Raji (cell line): ENCODE measurements around the gene EHHADH.

Source experiments
- POLR2A ChIP-seq: IDR thresholded peaks from 2 replicates; pipeline ENCODE4 v1.6.1; 2011; ENCODE audit warnings: low read depth, low read length, control low read depth; ENCODE audit not compliant: insufficient read depth

The EHHADH gene

DNA sequence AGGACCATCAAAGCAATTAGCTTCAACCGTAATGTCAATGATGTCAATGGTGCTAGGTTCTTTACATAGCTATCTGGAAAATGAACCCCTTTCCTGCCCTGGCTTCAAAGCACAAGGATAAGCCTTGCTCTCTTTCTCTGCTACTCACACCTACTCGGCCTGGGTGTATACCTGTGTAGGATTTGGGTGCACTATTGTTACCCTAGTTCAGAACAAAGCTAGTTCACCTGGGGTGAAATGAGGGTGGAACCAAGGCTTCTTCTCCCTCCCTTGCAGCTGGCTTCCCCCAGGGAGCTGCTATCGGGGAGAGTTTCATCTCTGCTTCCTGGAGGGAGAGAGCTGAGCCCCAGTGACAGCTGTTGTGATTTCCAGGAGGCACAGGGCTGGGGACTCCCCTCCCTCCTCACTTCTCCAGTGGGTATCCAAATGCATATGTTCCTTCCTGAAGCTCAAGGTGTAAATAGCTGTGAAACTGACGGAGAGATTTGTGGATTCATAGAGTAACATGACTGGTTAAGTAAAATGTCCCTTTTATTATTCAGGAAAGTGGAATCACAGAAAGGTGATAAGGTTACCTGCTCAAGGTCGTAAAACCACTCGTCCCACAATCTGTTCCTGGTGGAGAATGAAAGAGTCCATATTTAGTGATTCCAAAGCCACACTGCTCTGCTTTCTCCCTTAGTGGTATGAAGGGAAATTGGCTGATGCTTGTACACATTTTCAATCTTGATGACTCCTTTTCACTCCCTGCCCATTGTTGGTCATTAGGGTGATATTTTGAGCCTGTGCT, 89.2 kb downstream of the EHHADH start:
- TF ChIP-seq POLR2A, result no peak

DNA sequence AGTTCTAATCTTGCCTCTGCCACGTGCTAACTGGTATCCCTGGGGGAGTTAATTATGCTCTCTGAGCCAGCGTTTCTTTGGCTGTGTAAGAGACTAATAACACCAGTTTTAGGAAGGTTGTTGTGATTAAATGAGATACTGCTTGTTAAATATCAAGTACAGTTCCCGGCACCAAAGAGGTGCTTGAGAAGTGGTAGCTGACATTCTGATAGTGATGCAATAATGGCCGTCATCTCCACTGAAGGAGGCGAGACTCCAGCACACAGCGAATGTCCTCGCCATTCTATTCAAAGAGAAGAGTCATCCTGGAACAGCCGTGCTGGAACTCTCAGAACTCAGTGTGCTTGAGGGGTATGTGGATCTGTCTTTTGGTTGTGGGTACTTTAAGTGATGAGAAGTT, 91.2 kb downstream of the EHHADH start:
- TF ChIP-seq POLR2A, result no peak

DNA sequence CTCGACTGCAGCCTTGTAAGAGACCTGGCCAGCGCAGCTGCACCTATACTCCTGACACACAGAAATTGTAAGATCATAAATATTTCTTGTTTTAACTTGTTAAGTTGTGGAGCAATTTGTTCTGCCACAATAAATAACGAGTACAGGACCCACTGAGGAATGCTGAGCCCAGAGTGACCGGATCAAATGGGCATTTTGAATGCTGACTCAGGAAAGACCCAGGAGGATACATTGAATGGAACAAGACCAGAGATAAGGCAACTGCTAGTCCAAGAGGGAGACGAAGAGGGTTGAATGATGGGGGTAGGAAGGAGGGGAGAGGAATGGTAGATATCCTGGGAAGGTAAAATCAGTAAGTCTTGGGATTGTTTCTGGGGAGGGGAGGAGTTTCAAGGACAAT, 92.1 kb downstream of the EHHADH start:
- no peak for TF ChIP-seq POLR2A

DNA sequence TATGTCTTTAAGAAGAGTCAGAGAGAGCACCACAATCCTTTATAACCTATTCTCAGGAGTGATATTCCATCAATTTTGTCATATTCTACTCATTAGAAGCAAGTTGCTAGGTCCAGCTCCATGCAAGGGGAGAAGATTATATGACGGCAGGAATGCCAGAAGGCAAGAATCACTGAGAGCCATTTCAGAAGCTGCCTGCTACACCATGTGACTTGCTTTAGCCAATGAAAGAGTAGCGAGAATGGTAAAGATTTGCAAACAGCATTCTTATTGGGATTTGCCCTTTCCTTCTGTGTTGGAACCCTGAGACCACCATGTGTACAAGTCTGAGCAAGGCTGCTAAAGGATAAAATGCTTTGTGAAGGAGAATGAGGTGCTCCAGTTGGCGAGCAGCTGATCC, 96.5 kb downstream of the EHHADH start:
- TF ChIP-seq POLR2A, result no peak

DNA sequence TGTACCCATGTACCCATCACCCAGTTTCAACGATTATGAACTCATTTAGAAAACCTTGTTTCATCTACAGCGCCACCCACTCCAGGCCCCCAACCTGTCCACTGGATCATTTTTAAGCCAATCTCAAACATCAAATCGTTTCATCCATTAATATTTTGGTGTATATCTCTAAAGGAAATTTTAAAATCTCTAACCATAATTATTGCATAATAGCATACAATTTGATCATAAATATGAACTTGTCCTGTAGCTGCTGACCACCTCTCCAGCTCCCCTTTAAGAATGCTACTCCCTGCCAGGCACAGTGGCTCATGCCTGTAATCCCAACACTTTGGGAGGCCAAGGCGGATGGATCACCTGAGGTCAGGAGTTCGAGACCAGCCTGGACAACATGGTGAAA, 98.2 kb downstream of the EHHADH start:
- TF ChIP-seq POLR2A, result no peak

DNA sequence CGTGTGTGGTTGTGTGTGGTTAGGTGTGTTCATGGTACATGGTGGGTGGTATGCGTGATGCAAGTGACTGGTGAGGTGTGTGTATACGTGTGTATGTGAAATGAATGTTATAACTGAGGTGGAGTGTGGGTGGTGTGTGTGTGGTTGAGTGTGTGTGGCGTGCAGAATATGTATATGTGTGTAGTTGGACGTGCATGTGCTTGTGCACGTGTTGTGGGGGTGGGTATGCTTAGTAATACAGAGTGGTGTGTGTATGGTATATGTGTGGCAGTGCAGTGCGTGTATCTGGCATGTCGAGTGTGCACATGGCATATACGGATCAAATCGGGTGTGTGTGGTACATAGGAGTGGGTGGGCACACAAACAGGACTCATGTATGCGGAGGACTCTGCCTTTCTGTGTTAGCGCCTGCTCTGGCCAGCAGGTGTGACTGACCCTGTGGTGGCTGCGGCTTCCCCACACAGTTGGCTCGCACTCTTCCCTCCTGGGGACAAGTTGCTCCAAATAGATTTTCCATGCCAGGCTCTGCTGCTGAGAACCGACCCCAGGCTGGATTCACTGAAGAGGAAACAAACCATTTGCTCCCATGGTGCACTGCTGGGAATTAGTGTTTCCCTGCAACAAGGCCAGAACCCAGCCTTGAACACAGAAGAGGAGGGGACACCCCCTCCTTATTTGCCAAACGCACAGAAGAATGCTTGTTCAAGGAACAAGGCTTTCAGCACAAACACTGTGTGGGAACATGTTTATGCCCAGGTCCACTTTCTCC, 99.8 kb downstream of the EHHADH start:
- TF ChIP-seq POLR2A, result no peak

DNA sequence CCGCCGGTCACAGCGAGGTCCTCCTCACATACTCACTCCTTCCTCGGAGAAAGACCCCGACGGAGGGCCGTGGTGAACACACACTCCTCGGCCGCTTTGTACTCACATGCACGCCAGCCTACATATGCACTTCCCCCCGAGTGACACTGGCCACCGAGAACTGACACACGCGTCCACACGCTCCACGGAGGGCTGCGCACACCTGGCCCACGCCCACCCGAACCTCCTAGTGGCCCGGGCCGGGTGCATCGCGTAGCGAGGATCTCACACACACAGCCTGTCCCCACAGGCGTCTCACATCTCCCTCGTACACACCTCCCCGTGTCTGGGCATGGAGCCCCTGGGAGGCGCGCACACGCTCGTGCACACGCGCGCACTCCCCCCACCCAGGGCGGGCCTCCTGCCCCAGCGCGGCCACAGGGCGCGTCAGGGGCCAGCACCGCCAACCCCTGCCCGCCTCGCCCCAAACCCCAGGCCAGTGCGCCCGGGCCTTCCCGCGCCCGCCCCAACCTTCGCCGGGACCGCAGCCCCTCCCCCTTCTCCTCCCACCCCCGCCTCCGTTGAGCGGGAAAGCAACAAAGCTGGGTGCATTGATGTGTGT, 100.6 kb downstream of the EHHADH start:
- TF ChIP-seq POLR2A, result no peak

DNA sequence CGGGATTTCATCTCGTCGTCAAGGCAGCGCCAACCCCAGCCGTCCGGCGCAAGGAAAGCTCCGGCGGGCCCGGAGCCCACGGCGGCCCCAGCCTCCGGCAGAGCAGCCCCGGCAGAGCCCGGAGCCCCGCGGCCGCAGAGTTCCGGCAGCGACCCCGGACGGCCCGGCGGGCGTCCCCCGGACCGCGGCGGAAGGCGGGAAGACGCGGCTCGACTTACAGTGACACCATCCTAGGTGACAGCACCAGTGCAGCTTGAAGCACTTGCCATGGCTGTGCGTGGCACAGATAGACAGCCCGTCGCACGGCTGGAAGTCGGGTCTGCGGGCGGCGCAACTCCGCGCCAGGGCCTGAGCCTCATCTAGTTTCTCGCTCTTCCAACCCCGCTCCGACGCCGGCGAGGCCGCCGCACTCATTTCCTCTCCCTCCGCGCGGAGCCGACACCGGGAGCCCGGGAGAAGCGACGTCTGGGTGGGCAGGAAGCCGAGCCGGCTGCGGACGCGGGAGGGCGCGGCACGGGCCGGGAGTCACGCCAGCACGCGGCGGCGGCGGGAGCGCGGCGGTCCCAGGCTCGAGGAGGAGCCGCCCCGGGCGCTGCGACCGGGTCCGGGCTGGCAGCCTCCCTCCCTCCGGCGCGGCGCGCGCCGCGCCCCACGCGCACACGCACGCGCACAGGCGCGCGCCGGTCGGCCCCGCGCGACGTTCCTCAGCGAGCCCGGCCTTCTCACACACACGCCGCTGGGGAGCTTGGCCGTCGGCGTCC, 101.3 kb downstream of the EHHADH start, which contains the start of gene C3orf70:
C3orf70 (minus strand) TSS at position 651 of the 761 bp plus-strand sequence; CDS start at position 414, 237 bp downstream.
- TF ChIP-seq POLR2A, result no peak

DNA sequence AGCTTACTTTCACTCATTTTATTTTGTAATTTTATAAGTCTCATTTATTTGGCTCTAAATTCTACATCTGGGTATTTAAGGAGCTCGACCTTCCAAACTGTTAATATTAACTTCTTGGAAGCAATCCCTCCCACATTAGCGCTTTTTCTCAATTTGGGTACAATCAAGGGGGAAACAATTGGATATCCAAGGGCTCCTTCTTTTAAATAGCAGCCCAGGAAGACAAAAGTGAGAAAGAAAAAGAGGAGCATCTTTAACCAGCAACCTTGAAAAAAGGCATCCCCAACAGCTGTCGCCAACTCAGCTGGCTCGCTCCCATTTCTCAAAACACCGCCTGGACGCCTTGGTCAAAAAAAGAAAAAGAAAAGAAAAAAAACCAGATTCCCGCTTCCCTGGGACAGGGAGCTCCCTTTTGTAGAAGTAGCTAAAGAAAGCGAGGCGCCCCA, 101.9 kb downstream of the EHHADH start:
- no peak for TF ChIP-seq POLR2A

DNA sequence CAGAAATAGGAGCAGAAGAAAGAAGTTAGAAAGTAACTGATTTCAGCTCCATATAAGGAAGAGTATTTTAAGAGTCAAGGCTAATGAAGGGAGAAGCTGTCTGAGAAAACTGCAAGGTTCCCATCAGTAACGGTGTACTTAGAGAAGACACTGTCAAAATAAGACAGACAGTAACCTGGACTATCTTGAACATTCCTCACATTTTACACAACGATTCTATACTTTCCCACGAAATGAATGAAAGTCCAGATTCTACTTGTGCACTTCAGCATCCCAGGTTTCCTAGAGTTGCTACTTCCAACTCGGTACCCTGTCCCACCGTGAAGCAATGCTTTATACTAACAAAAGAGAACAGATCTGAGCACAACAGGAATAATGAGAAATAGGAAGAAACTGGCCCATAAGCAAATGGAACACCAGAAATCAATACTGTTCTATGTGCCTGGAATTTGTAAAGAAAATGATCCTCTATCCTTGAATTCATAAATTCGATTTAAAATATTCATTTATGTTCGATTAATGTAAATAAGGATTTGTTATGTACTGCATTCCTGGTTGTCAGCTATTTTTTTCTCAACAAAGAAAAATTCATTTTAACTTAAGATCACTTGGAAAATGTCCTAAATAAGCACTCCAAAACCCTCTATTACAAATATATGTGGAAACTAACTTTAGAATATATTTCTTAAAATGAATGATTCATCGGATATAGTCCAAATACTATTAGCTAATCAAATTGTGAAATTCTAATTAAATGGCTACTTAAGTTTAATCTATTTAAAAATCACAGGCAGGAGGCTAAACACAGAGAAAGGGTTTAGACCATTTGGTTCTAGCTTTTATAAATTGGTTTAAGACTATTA, 102.5 kb downstream of the EHHADH start:
- TF ChIP-seq POLR2A, result no peak

DNA sequence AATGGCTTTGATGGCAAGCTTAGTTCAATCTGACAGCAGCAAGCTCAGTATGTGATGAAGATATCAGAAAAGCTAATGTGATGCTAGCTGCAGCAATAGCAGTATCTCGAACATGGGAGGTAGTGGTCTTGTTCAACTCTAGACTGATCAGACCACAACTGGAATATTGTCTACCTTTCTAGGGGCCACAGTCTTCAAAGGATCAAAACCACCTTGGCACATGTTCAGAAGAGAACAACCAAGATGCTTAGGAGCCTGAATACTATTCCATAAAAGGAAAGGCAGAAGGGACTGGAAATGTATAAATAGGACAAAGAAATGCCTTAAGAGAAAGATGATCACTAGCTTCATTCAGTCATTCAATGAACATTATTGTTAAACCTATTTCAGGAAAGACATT, 103.3 kb downstream of the EHHADH start:
- no peak for TF ChIP-seq POLR2A

DNA sequence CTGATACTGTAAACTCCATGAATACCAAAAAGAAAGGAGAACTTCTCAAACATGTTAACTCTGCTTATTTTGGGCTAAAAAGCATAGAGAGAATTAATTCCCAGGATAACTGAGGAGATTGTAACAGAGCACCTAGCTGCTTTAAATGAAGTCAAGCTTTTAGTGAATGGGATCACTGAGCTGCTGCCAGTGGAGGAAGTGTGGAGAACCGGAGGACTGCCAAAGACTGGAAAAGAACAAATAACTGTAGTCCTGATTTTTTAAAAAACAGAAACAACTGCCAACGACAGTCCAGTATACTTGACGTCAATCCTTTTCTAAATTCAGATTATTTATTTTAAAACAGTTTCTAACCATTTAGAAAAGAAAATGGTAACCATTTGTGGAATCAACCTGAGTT, 104.3 kb downstream of the EHHADH start:
- TF ChIP-seq POLR2A, result no peak

DNA sequence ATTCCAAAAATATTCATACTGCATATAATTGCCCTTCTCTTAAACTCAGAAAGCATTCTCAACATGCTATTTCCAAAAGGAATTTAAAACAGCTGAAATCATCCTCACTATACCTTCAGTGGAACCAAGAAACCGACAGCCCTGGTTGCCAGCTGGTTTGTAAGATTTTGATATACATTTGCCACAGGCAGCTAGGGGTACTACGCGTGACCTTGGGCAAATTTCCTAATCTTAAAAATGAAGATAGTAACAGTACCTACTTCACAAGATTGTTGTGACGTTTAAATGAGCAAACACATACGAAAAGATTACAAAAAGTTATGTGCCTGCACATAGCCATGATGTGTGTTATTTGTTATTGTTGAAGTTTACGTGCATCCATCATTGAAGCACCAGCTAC, 108.3 kb downstream of the EHHADH start:
- no peak for TF ChIP-seq POLR2A

DNA sequence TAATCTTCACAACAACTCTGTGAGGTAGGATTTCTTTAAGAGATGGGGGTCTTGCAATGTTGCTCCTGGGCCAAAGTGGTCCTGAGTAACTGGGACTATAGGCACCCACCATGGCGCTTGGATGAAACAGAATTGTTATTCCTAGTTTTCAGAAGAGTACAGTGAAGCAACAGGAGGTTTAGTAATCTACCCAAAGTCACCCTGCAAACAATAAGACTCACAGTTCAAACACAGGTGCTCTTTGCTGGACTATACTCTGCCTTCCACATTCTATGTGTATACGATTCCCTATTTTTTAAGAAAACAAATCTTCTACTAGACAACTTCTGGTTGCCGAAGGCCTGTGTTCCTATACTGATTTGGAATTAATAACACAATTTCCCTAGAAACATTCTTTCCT, 109.1 kb downstream of the EHHADH start:
- TF ChIP-seq POLR2A, result no peak
